GDM1 (cell line): ENCODE measurements around the gene ALG14.
"Not testable (repeated sequence)": the region's sequence is repeated elsewhere in the genome, so short reads cannot be mapped to it uniquely, and the experiment has no call there.

ENCODE experiments used
- DNase-seq: peaks from one replicate; lab custom pipeline; 2025; lab: John Stamatoyannopoulos, UW

Gene ALG14

DNA sequence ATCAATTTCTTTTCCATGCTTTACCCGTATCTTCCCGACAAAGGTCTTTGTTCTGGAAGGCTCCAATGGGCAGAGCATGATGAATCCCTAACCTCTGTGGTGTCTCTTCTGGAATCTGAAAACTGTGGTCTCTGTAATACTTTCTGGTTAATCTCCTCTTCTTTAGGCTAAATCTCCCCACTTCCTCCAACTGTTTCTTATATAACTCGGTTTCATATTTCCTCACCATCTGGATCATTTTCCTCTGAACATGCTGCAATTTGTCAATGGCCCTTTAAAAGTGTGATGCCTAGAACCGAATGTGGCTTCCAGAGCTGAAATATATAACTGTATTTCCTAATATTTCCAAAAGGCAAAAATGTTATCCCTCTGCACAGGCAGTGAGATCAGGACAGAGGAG, 66.1 kb downstream of the ALG14 start:
- DNase-seq: no peak

- DNase-seq: no peak
Measured at GRCh38 chr1:95005584-95005983, 67.2 kb downstream of the ALG14 start.

GRCh38 chr1:95004013-95004412, 68.7 kb downstream of the ALG14 start:
- no peak for DNase-seq

DNA sequence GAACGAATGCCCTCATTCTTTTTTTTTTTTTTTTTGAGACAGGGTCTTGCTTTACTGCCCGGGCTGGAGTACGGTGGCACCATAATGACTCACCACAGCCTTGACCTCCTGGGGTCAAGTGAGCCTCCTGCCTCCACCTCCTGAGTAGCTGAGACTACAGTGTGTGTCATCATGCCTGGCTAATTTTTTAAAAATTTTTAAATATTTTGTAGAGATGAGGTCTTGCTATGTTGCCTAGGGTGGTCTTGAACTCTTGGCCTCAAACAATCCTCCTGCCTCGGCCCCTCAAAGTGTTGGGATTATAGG, 69.4 kb downstream of the ALG14 start:
- DNase-seq: no peak

DNA sequence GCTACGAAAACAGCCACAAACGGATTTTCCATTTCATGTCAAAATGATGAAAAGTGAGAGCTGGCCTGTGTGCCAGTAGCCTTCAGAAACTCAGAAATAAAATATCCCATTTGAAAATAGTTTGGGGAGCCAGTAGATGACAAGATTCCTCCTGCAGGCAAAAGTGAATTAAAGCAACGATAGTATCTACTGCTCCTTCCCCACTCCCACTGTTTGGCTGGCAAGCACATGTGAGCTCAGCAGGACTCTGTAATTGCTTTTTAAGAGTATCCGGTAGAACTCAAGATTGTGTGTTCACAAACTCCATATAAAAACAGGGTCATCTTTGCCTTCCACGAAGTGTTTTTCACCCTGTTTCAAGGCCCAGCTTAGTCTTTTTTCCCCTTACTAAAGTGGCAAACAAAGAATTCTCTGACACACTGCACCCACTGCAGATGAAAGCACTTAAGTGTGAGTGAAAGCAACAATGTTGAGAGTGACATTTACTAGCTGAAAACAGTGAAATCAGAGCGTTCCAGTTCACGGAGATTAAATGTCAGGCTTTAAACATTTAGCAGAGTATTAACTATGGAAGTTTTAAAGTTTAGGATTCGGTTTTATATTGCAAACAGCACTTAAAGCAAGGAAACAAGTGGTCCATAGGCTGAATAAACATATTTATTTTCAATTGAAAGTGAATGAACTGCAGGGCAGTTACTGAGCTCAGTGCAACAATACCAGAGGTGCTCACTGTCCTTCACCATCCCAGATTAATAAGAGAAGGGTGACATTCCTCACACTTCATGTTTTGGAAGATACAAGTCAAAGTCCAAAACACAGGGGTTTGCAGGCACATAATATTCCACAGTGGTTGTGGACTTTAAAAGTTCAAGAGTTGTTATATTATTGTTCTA, 70.0 kb downstream of the ALG14 start:
- no peak for DNase-seq

DNA sequence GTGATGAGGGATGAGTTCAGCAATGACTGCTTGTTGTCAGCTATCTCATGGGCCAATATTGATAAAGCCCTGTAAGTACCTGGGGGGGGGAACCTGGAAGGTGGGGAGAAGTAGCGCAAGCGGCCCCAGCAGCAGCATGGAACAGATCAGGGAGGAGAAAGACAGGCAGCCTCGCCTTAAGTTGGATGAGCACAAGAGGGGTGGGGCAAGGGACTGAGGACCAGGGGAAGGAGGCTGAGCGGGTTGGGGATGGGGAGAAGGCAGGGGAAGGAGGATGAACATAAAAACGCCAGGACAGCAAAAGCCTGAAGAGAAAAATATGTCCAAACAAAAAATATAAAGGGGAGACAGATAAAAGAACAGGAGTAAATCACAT, 70.6 kb downstream of the ALG14 start:
- no peak for DNase-seq

GRCh38 chr1:94999456-95000131, 73.2 kb downstream of the ALG14 start:
- DNase-seq: no peak

GRCh38 chr1:94998748-94999147, 74.0 kb downstream of the ALG14 start:
- DNase-seq: no peak

DNA sequence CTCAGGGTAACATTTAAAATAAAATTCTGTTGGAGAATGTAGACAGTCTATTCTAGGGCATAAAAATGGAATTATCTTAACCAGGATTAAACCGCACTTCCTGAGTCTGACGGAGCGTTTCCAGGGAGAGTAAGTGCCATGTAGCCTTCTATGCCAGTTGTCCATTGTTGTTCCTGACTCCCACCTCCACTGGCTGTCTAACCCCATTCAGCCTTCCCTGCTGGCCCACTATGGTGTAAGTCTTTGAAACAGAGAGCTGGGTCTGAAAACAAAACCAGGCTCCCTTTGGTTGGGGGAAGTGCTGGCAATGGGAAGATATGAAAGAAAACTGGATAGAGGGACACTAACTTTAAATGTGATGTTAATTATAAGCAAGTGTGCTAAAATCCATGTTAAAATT, 74.6 kb downstream of the ALG14 start:
- no peak for DNase-seq

DNA sequence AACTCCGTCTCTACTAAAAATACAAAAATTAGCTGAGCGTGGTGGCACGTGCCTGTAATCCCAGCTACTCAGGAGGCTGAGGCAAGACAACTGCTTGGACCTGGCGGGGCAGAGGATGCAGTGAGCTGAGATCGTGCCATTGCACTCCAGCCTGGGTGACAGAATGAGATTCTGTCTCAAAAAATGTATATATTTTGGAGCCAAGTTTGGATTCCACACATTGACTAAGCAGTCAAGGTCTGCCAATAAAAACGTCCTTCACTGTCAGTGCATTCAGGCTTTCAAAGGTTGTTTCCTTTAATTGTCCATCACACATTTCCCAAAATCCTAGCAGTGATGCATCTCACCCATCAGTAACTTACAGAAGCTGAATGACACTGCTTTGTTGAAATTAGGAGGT, 77.2 kb downstream of the ALG14 start:
- DNase-seq: not testable (repeated sequence)

- DNase-seq: no peak
Measured at GRCh38 chr1:94994805-94995204, 77.9 kb downstream of the ALG14 start.

DNA sequence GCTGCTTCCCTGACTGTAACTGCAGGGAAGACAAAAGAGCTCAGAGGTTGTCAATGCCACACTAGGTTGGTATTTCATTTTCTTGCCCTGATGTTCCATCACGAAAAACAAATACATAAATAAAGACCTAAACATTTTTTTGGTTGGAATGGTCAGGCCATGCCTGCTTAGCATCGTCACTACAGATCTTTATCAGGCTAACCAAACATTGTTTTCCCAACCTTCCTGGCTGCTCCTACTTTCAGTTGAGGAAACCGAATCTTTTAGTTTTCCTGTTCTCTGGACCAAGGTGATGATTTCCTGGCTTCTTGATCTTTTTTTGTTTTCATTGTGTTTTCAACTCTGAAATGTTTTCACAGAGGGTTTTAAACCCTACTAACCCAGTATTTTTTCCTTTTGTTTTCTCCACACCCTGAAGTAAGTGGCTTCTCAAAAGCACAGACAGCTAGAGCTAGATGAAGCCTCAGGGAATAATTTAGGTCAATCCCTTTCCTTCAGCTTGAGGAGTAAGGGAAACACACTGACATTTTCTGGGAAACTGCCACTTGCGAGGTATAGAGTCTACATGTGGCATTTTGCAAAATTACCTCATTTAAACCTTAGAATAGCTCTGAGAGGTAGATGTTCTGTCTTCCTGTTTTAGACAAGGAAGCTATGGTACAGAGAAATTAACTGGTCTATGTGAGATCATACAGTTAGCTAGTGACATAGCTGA, 78.7 kb downstream of the ALG14 start:
- DNase-seq: no peak

- DNase-seq: no peak
Measured at GRCh38 chr1:94992863-94993563, 79.7 kb downstream of the ALG14 start.

DNA sequence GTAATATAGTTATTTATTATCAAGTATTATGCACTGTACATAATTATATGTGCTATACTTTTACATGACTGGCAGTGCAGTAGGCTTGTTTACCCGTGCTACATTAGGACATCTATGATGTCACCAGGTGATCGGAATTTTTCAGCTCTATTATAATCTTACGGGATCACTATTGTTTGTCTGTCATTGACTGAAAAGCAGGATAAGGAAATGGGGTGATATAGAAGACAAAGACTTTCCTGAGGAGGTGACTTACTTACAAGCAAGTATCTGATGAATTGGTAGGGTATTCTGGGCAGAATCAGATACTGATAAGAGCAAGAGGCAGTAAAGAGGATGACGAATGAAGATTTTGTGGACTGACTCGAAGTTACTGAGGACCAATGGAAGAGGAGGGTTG, 80.6 kb downstream of the ALG14 start:
- DNase-seq: no peak

DNA sequence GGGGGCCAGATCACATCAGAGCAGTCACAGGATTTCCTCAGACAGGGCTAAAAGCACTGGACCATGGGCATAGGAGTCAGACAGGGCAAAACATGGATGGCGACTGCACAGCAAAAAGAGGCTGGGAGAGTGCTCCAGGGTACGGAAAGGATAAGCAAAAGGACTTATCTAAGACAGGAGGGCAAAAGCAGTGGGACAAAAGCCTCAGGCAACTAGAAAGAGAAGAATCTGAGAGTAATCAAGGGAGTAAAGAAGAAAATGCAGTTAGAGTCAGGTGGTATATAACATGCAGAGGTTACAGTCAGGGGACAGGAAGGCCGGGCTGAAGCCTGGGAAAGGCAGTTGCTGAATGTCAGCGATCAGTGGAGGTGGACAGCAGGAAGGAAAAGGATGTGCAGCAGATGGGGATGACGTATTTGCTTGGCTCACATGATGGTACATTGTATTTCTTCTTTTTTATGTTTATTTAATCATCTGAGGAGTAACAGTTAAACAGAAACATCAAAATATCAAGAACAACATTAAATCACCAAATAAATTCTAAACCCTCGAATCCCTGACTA, 82.8 kb downstream of the ALG14 start:
- no peak for DNase-seq

DNA sequence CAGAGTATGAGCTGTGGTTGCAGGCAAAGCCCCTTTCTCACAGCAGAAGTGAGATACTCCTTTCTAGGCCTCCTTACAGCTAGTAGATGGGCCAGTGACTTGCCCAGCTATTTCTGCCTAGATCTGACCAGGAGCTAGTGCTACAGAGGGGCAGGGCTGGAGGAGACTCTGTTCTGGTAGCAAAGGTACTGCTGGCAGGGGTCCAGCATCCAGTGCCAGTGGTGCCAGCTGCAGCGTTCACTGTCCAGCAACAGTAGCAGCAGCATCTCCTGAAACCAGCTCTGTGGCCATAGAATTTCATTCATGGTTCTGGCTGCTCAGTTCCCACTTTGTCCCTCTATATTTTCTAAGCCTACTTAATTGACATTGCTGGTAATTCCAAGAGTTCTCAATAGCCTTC, 83.4 kb downstream of the ALG14 start:
- no peak for DNase-seq

GRCh38 chr1:94988356-94988755, 84.4 kb downstream of the ALG14 start:
- no peak for DNase-seq

- DNase-seq: no peak
Measured at GRCh38 chr1:94986783-94987182, 86.0 kb downstream of the ALG14 start.

- DNase-seq: no peak
Measured at GRCh38 chr1:94983171-94983739, 89.5 kb downstream of the ALG14 start.

- no peak for DNase-seq
Measured at GRCh38 chr1:94982398-94982797, 90.4 kb downstream of the ALG14 start.

GRCh38 chr1:94981575-94981973, 91.2 kb downstream of the ALG14 start:
- no peak for DNase-seq
